Measurements from ENCODE around the gene SMIM7.
"Not testable (repeated sequence)": the region's sequence is repeated elsewhere in the genome, so short reads cannot be mapped to it uniquely, and the experiment has no call there.

SMIM7 gene

GRCh38 chr19:16659832-16660708 is at the start of gene SMIM7:
Gene SMIM7, minus strand, starts transcription at chr19:16660144. Its CDS starts 34 bp downstream, at chr19:16660110.
- DNase-seq (ENCODE audit: low read depth in 2 of 2), result peak; percentile 97 to 98

GRCh38 chr19:16703677-16704076 is 43.7 kb upstream of the SMIM7 start:
- DNase-seq (ENCODE audit: low read depth in 2 of 2), result no peak

- no peak for DNase-seq (ENCODE audit: low read depth in 2 of 2)
Observed at GRCh38 chr19:16702123-16702522, 42.2 kb upstream of the SMIM7 start.

- no peak for DNase-seq (ENCODE audit: low read depth in 2 of 2)
Observed at GRCh38 chr19:16698914-16699313, 39.0 kb upstream of the SMIM7 start.

GRCh38 chr19:16688084-16688483 is 28.1 kb upstream of the SMIM7 start:
- no peak for DNase-seq (ENCODE audit: low read depth in 2 of 2)

- DNase-seq (ENCODE audit: low read depth in 2 of 2), result no peak
Observed at GRCh38 chr19:16684216-16684615, 24.3 kb upstream of the SMIM7 start.

GRCh38 chr19:16682539-16682938 is 22.6 kb upstream of the SMIM7 start:
- no peak for DNase-seq (ENCODE audit: low read depth in 2 of 2)

GRCh38 chr19:16679811-16680210 is 19.9 kb upstream of the SMIM7 start:
- no peak for DNase-seq (ENCODE audit: low read depth in 2 of 2)

- no peak for DNase-seq (ENCODE audit: low read depth in 2 of 2)
Observed at GRCh38 chr19:16678498-16678897, 18.6 kb upstream of the SMIM7 start.

- no peak for DNase-seq (ENCODE audit: low read depth in 2 of 2)
Observed at GRCh38 chr19:16677055-16677454, 17.1 kb upstream of the SMIM7 start.

GRCh38 chr19:16676101-16676798 is 16.3 kb upstream of the SMIM7 start:
- DNase-seq (ENCODE audit: low read depth in 2 of 2), result no peak

GRCh38 chr19:16673839-16674238 is 13.9 kb upstream of the SMIM7 start:
- DNase-seq (ENCODE audit: low read depth in 2 of 2), result not testable (repeated sequence)

GRCh38 chr19:16673231-16673630 is 13.3 kb upstream of the SMIM7 start:
- no peak for DNase-seq (ENCODE audit: low read depth in 2 of 2)

- DNase-seq (ENCODE audit: low read depth in 2 of 2), result no peak
Observed at GRCh38 chr19:16671652-16672274, 11.8 kb upstream of the SMIM7 start.

GRCh38 chr19:16670291-16670690 is 10.3 kb upstream of the SMIM7 start:
- no peak for DNase-seq (ENCODE audit: low read depth in 2 of 2)

- not testable (repeated sequence) for DNase-seq (ENCODE audit: low read depth in 2 of 2)
Observed at GRCh38 chr19:16668702-16669101, 8.8 kb upstream of the SMIM7 start.

GRCh38 chr19:16668176-16668575 is 8.2 kb upstream of the SMIM7 start:
- DNase-seq (ENCODE audit: low read depth in 2 of 2), result no peak

- no peak for DNase-seq (ENCODE audit: low read depth in 2 of 2)
Observed at GRCh38 chr19:16661480-16662034, 1.6 kb upstream of the SMIM7 start.

GRCh38 chr19:16660763-16661479 is 977 bp upstream of the SMIM7 start, which contains the start of gene TMEM38A:
Gene TMEM38A, plus strand, starts transcription at chr19:16661139. Its CDS starts 79 bp downstream, at chr19:16661218.
- peak in 1 of 2 donors; percentile 9 for DNase-seq (ENCODE audit: low read depth in 2 of 2)

GRCh38 chr19:16659464-16659831 is 496 bp downstream of the SMIM7 start:
- no peak for DNase-seq (ENCODE audit: low read depth in 2 of 2)

- DNase-seq (ENCODE audit: low read depth in 2 of 2), result no peak
Observed at GRCh38 chr19:16657384-16657783, 2.6 kb downstream of the SMIM7 start.

Data from stimulated activated CD4-positive, alpha-beta T cell treated with anti-CD3 and anti-CD28 coated beads, Interleukin-15, amount 100 ng/mL, for 48 hours (primary cell).